Measurements from ENCODE around the gene OPCML. TPM values are rescaled to one million over a fixed set of nuclear protein-coding genes. Genes with fewer than 3 reads are reported as not detected.

Gene OPCML
- total and polyA plus RNA-seq, 2 experiments from 2014 or later, result 1.2 to 4.4 TPM

GRCh38 chr11:133107136-133107535, 425.2 kb downstream of the OPCML start:
- peaks cover 11% of the 10 kb centered on the region for H3K4me1 Mint-ChIP-seq
- no peak for ATAC-seq

More at GRCh38 chr11:133107136-133107535, 425.2 kb downstream of the OPCML start:
- Histone ChIP-seq H4K20me1 (replicated peaks; ENCODE audit: insufficient read depth) (no peaks in the 10 kb centered on the region), H2AFZ (no peak overlapping the region), H3K4me2 (no peak overlapping the region), H3K36me3 (ENCODE audit: insufficient read depth) (no peaks in the 10 kb centered on the region), H3F3A (replicated peaks; ENCODE audit: low read depth) (no peaks in the 10 kb centered on the region), H3K27ac (ENCODE audit: low read depth) (no peak overlapping the region), H3K79me2 (replicated peaks; ENCODE audit: insufficient read depth) (no peaks in the 10 kb centered on the region), H3K4me3 (no peak overlapping the region), H3K4me1 (ENCODE audit: insufficient read depth) (no peaks in the 10 kb centered on the region), H3K9me2 (ENCODE audit: insufficient read depth) (no peaks in the 10 kb centered on the region), H3K27me3 (ENCODE audit: insufficient read depth) (no peaks in the 10 kb centered on the region)
- no peak overlapping the region for H3K27ac Mint-ChIP-seq
- H3K4me3 Mint-ChIP-seq, result no peak overlapping the region
- TF ChIP-seq, protein P1, sequence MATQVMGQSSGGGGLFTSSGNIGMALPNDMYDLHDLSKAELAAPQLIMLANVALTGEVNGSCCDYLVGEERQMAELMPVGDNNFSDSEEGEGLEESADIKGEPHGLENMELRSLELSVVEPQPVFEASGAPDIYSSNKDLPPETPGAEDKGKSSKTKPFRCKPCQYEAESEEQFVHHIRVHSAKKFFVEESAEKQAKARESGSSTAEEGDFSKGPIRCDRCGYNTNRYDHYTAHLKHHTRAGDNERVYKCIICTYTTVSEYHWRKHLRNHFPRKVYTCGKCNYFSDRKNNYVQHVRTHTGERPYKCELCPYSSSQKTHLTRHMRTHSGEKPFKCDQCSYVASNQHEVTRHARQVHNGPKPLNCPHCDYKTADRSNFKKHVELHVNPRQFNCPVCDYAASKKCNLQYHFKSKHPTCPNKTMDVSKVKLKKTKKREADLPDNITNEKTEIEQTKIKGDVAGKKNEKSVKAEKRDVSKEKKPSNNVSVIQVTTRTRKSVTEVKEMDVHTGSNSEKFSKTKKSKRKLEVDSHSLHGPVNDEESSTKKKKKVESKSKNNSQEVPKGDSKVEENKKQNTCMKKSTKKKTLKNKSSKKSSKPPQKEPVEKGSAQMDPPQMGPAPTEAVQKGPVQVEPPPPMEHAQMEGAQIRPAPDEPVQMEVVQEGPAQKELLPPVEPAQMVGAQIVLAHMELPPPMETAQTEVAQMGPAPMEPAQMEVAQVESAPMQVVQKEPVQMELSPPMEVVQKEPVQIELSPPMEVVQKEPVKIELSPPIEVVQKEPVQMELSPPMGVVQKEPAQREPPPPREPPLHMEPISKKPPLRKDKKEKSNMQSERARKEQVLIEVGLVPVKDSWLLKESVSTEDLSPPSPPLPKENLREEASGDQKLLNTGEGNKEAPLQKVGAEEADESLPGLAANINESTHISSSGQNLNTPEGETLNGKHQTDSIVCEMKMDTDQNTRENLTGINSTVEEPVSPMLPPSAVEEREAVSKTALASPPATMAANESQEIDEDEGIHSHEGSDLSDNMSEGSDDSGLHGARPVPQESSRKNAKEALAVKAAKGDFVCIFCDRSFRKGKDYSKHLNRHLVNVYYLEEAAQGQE (IDR thresholded peaks at IDR 0.05; ENCODE audit: unreplicated experiment), result no peak
- TF ChIP-seq JUNB (IDR thresholded peaks at IDR 0.05; ENCODE audit: unreplicated experiment), result no peak
- no peak for TF ChIP-seq CTCF (conservative IDR thresholded peaks at IDR 0.05; ENCODE audit: low read depth in 2 of 2)
- no peak for TF ChIP-seq STAT1 (IDR thresholded peaks at IDR 0.05; ENCODE audit: unreplicated experiment)
- TF ChIP-seq, protein P2, sequence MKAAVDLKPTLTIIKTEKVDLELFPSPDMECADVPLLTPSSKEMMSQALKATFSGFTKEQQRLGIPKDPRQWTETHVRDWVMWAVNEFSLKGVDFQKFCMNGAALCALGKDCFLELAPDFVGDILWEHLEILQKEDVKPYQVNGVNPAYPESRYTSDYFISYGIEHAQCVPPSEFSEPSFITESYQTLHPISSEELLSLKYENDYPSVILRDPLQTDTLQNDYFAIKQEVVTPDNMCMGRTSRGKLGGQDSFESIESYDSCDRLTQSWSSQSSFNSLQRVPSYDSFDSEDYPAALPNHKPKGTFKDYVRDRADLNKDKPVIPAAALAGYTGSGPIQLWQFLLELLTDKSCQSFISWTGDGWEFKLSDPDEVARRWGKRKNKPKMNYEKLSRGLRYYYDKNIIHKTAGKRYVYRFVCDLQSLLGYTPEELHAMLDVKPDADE (IDR thresholded peaks at IDR 0.05), result no peak
- no peak for TF ChIP-seq NANOG (IDR thresholded peaks at IDR 0.05; ENCODE audit: borderline replicate concordance)
- no peak for TF ChIP-seq ZNF331 (CRISPR knock-in tag; IDR thresholded peaks at IDR 0.05; ENCODE audit: low read depth)
- no peak for TF ChIP-seq EZH2phosphoT487 (IDR thresholded peaks at IDR 0.05; ENCODE audit: unreplicated experiment)
- TF ChIP-seq EZH2 (IDR thresholded peaks at IDR 0.05; ENCODE audit: low read depth, unreplicated experiment), result no peak
- no peak for TF ChIP-seq ZNF114 (CRISPR knock-in tag; IDR thresholded peaks at IDR 0.05)
- TF ChIP-seq POLR2AphosphoS5 (IDR thresholded peaks at IDR 0.05; ENCODE audit: low read depth), result no peak
- TF ChIP-seq CREB1 (CRISPR knock-in tag; IDR thresholded peaks at IDR 0.05; ENCODE audit: low read depth), result no peak
- TF ChIP-seq ZNF462 (CRISPR knock-in tag; IDR thresholded peaks at IDR 0.05), result no peak
- no peaks in the 10 kb centered on the region for H3K9me3 Mint-ChIP-seq
- H3K36me3 Mint-ChIP-seq (ENCODE audit: low read depth), result no peaks in the 10 kb centered on the region
- no peak for DNase-seq (ENCODE audit: low spot score)
- H3K27me3 Mint-ChIP-seq (ENCODE audit: insufficient read depth, low read depth, poor library complexity), result peaks cover under 1% of the 10 kb centered on the region

Measured in GM23338 (cell line).